GM18511 (cell line): ENCODE measurements around the gene CCDC32.
"Not testable (repeated sequence)": the region's sequence is repeated elsewhere in the genome, so short reads cannot be mapped to it uniquely, and the experiment has no call there.

ENCODE experiments used
- ATAC-seq: cut with Tn5 transposase; IDR thresholded peaks from one replicate; pipeline ENCODE4 v1.9.1; 2021; ENCODE audit warnings: mild to moderate bottlenecking, moderate library complexity; ENCODE audit not compliant: unreplicated experiment

The CCDC32 gene

GRCh38 chr15:40564591-40565332, at the start of gene CCDC32:
TSS of gene CCDC32 (minus strand) at chr15:40565042. CDS start at chr15:40563015, 2,027 bp downstream.
- peak; percentile 97 for ATAC-seq

- ATAC-seq = no peak
Observed at GRCh38 chr15:40613080-40613479, 48.2 kb upstream of the CCDC32 start.

GRCh38 chr15:40603935-40604334, 39.1 kb upstream of the CCDC32 start:
- no peak for ATAC-seq

- ATAC-seq = no peak
Observed at GRCh38 chr15:40600956-40601355, 36.1 kb upstream of the CCDC32 start.

- ATAC-seq = no peak
Observed at GRCh38 chr15:40598672-40599071, 33.8 kb upstream of the CCDC32 start.

- ATAC-seq = no peak
Observed at GRCh38 chr15:40598126-40598525, 33.3 kb upstream of the CCDC32 start.

- ATAC-seq = no peak
Observed at GRCh38 chr15:40597024-40597423, 32.2 kb upstream of the CCDC32 start.

- no peak for ATAC-seq
Observed at GRCh38 chr15:40595773-40596172, 30.9 kb upstream of the CCDC32 start.

- no peak for ATAC-seq
Observed at GRCh38 chr15:40595219-40595618, 30.4 kb upstream of the CCDC32 start.

GRCh38 chr15:40594429-40594836, 29.6 kb upstream of the CCDC32 start:
- peak; percentile 52 for ATAC-seq

GRCh38 chr15:40593588-40594428, 29.0 kb upstream of the CCDC32 start, which contains the start of gene KNL1:
TSS of gene KNL1 (plus strand) at chr15:40594249. CDS start at chr15:40602932, 8,683 bp downstream.
- ATAC-seq = peak; percentile 76

- ATAC-seq = no peak
Observed at GRCh38 chr15:40593165-40593564, 28.3 kb upstream of the CCDC32 start.

- no peak for ATAC-seq
Observed at GRCh38 chr15:40591389-40591788, 26.5 kb upstream of the CCDC32 start.

- no peak for ATAC-seq
Observed at GRCh38 chr15:40590667-40591050, 25.8 kb upstream of the CCDC32 start.

- ATAC-seq = no peak
Observed at GRCh38 chr15:40584191-40584590, 19.3 kb upstream of the CCDC32 start.

GRCh38 chr15:40582726-40583246, 17.9 kb upstream of the CCDC32 start:
- no peak for ATAC-seq

- not testable (repeated sequence) for ATAC-seq
Observed at GRCh38 chr15:40581796-40582195, 17.0 kb upstream of the CCDC32 start.

- ATAC-seq = no peak
Observed at GRCh38 chr15:40578892-40579291, 14.1 kb upstream of the CCDC32 start.

GRCh38 chr15:40576914-40577313, 12.1 kb upstream of the CCDC32 start:
- not testable (repeated sequence) for ATAC-seq

GRCh38 chr15:40575113-40575512, 10.3 kb upstream of the CCDC32 start:
- ATAC-seq = no peak

- peak; percentile 54 for ATAC-seq
Observed at GRCh38 chr15:40569129-40569953, 4.5 kb upstream of the CCDC32 start, which contains the start of gene RPUSD2. TSS of gene RPUSD2 (plus strand) at chr15:40569299. CDS start at chr15:40569338, 39 bp downstream.
